ENCODE data around the gene GALNT18.
"Not testable (repeated sequence)": the region's sequence is repeated elsewhere in the genome, so short reads cannot be mapped to it uniquely, and the experiment has no call there.

Gene GALNT18

DNA sequence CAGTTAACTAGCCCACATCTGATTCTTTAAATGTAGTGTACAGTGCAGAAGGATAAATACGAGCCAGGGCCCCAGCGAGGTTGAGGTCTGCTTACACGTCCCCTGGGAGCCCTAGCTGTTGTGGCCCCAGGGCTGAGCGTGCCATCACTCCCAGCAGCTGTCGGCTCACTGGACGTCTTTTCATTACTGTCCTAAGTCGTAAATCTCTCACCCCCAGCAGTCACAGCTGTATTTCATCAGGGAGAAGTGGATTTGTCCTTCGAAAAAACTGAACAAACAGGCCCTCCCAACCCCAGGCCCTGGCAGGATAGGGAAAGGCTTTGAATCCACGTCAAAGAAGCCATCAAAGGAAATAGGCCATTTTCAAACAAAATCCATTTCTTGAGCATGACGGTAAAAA lies 158.4 kb downstream of the GALNT18 start:
- DNase-seq (ENCODE audit: low read depth, low spot score): no peak

DNA sequence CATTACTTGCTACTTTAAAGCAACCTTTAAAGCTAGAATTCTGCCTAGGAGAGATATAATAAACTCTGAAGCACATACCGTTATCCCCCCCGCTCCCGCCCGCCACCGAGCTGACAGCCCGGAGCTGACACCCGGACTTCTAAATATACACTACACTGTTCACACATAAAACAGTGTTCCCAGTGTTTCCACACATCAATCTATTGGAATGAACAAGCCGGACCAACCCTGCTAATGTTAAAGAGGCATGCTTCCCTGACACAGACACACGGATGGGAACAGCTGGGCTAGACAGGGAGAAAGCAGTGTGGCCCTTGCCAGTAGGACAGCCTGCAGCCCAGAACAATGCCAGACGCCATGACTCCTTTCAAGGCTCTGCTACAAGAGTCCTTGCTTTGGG lies 160.3 kb downstream of the GALNT18 start:
- no peak for DNase-seq (ENCODE audit: low read depth, low spot score)

DNA sequence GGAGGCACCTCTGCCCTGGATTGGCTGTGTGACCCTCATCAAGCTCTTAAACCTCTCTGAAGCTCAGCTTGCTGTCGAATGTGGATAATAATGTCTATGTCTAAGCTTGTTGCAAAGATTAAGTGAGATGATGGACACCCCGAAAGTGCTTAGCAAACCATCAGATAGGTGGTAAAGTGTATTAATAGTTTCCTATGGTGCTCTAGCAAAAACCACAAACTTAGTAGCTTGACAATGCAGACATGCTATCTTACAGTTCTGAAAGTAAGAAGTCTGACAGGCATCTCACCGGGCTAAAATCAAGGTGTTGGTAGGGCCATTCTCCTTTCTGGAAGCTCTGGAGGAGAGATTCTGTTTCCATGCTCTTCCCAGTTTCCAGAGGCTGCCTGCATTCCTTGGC lies 162.2 kb downstream of the GALNT18 start:
- DNase-seq (ENCODE audit: low read depth, low spot score): no peak

DNA sequence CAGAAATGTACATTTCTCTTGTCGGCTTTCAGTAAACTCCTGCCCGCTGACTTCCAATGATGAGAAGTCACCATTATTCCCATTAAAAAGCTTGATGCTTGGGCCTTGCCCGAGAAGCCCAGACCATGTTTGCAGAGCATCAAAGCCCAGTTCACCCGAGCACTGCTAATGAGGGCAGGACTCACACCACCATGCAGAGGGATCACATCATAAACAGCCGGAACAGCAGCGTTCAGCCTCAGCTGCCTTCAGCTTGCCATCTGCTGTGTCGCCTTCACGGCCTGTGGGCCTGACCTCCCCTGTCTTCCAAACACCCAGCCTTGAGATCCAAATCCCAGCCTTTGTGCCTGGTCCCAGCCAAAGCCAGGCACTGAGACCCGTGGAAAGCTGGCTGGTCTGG lies 163.3 kb downstream of the GALNT18 start:
- DNase-seq (ENCODE audit: low read depth, low spot score): no peak

DNA sequence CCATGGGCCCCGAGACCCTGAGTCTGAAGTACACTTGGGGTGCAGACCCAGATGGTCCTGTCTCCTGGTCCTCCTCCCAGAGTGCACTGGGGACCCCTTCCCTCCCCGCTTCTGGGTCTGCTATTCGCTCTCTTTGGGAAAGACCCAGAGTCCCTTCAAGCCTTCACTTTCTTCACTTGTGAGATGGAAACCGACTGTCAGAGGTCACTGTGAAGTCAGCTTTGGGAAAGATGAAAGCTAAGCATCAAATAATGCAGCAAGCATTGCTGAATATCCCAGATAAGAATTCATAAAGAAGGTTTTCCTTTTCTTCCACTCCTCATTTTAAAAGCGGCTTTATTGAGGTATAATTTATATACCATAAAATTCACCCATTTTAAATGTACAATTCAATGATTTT lies 163.8 kb downstream of the GALNT18 start:
- DNase-seq (ENCODE audit: low read depth, low spot score): no peak

DNA sequence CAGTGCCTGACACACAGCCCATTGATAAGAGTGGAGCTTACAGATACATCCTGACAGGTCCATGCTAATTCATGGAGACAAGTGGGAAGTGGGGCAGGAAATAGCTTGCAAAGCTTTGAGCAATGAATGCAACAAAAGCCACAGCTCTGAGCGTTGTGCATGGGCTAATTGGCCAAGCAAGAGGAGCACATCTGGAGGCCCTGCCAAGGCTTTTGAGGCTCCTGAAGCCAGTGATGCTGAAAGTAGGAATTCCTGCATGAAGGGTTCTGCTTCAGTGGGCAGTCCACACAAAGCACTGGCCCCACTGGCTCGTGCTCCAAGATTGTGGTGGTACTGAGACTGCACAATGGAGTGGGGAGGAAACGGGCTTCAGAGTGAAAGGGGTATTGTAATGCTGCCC lies 164.9 kb downstream of the GALNT18 start:
- peak; percentile 46 for DNase-seq (ENCODE audit: low read depth, low spot score)

DNA sequence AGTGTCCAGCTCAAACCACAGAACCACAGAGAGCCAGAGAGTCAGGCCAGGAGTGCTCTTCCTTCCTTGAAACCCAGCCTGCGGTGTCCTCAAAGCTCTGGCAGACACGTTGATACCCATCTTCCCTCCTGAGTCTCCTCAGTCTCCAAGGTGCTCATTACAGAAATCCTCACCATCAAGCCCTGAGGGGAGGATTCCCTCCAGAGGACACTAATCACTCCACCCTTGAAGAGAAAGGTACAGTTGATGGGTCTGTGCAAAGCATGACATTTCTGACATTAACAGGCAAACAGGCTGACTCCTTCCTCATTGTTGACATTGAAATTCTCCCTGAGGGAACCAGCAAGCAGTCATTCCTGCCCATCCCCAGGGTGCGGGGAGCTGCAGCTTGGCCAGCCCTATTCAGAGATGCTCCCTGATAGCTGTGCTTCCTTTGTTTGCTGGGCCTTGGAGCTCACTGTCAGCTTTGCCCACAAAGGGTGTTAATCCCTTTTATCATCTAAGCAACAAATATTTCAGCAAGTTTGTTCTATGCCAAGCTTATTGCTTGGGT lies 167.1 kb downstream of the GALNT18 start:
- DNase-seq (ENCODE audit: low read depth, low spot score): no peak

DNA sequence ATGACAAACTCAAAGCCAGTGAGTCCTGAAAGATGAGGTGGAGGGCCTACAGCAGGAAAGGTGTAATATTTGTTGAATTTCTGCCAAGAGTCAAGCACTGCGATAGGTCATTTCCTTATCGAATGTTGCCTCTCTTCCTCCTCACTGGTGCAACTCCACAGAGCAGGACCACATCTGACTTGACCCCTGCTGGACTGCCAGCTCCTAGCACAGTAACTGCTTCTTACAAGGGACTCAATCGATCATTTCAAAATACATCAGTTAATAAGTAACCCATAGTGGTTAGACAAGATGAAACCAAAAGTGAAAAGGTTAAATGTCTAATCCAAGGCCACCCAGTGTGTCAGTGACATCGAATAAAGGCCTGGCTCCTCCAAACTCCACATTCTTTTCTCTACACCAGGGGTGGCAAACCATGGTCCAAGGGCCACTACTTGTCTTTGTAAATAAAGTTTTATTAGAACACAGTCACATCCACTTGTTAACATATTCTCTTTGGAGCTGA lies 170.3 kb downstream of the GALNT18 start:
- DNase-seq (ENCODE audit: low read depth, low spot score): no peak

DNA sequence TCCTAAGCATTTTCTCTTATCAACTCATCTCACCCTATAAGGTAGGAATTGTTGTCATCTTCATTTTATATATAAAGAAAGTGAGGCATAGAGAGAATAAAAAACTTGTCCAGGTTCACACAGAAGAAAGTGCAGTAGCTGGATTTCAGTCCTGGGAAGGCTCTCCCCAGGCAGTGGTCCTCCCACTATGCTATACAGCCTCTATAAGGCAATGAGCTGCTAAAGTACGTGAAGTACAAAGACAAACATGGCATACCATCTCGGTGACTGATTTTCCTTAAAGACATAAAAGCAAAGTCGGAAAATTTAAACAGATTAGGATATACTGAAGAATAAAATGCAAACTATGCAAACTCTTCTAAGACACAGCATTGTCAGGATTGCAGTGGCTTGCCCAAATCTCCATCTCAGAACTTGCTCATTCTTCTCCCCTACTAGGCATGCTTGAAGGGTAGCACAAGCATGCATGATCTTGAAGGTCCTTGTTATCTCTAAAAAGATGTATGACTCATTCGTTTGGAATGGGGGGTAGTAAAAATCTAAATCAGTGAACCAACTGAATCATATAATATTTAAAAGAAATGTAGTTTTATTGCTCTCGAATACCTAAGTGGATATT lies 171.0 kb downstream of the GALNT18 start:
- DNase-seq (ENCODE audit: low read depth, low spot score): peak; percentile 69

DNA sequence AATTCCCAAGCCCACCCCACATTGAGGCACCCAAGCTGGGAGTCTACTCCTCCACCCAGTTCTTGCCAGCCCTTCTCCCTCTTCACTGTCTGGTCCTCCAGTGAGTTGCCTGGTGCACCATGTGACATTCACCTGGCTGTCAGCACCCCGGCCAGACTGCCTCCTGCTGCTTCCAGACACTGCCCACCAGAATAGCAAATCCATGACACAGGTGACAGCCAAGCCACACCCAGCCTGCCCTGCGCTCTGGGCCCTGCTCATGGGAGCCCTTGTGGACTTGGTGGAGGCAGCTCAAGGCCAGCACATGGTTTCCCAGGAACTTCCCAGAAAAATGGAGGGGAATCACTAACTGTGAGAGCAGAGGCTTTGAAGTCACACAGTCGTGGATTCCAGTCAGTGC lies 172.5 kb downstream of the GALNT18 start:
- no peak for DNase-seq (ENCODE audit: low read depth, low spot score)

DNA sequence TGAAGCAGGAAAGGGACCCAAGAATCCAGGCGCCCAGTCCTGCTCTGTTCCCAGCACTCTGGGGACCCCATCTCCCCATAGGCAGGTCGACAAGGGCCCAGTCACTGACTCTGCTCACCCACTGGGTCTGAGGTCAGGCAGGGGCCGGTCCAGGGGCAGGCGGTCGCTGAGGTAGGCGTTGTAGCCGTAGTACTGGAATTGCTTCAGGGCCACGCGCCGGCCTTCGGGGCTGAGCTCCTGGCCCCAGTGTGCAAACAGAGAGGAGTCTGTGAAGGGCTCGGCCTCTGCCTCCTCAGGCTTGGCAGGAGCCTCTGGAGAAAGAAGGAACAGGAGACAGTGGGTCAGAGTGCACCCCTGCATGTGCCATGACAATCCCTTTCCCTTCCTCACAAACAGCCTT lies 173.2 kb downstream of the GALNT18 start:
- no peak for DNase-seq (ENCODE audit: low read depth, low spot score)

DNA sequence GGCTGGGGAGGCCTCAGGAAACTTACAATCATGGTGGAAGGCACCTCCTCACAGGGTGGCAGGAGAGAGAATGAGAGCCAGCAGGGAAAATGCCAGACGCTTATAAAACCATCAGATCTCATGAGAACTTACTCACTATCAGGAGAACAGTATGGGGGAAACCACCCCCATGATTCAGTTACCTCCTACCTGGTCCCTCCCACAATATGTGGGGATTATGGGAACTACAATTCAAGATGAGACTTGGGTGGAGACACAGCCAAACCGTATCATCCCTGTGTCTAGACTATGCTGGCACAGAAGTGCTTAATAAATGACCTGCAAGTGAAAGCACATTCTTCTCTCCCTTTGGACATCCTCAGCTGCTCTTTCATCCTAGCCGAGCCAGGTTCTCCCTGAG lies 174.2 kb downstream of the GALNT18 start:
- not testable (repeated sequence) for DNase-seq (ENCODE audit: low read depth, low spot score)

DNA sequence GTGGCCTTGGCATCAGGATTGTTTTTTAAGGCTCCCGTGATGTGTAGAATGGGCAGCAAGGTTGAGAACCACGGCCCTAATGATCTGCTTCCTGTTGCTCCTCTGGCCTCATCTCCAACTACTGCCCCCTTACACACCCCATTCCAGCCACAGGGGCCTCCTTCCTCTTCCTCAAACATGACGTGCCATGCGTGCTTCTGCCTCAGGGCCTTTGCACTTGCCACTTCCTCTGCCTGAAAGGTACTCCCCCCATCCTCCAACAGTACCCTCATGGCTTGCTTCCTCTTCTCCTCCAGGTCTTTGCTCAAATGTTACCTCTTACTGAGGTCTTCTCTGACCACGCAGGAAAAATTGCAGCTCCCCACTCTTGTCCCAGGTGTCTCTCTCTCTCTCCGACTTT lies 174.8 kb downstream of the GALNT18 start:
- no peak for DNase-seq (ENCODE audit: low read depth, low spot score)

DNA sequence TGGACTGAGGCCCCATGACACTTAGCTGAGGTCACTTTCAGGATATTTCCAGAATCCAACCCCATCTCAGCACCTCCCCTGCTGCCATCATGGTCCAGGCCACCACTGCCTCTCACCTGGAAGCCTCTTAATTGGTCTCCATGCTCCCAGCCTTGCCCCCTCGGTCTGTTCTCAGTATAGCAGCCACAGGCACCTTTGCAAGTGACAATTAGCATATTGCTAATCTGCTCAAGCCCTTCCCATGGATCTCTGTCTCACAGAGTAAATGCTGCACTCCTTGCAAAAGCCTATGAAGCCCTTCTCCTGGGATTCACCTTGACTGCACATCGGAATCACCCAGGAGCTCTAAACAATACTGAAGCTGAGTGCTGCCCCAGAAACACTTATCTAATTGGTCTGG lies 175.2 kb downstream of the GALNT18 start:
- no peak for DNase-seq (ENCODE audit: low read depth, low spot score)

DNA sequence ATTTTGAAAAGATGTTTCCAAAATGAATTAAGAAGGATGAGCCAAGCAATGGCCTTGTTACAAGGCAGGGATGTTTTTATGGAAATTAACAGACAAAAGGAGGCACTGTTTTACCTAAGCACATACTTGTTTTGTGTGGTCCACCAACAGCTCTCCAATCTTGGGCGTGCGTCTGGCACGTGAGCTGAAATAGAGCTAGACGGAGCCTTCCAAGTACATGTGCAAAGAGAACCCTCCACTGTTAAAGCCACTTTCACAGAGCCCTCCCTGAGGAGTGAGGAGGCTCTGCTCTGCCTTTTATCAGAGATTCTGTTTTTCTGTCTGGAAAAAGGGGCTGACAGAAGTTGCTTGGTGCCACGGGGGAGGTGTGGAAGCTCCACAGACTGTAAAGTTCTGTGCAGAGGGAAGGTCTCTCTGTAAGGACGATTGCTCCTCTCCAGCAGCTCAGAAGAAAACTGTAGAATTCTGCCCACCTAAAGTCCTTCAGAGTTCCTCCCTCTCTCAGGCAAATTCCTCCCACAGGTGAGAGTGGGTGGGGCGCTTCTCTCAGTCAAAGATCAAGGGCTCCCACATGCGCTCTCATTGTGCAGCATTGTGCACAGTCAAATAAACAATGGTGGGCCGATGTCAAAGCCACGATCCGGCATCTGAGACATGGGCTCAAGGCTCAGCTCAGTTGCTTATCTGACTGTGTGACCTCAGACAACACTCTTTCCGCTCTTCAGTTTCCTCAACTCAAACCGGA lies 176.2 kb downstream of the GALNT18 start:
- DNase-seq (ENCODE audit: low read depth, low spot score): no peak

DNA sequence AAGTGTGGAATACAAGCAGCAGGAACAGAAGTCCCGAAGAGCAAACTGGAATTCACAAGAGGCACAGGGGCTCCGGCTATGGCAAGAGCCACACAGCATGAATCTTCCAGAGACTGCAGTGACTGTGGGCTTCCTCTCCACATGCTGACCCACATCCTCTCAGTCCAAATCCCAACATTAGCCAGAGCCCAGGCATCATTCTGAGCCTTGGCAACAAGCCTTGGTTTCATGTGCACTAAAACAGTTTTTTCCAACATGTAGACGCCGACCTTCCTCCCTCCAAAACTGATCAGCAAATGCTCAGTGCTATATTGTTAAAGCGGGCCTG lies 177.0 kb downstream of the GALNT18 start:
- DNase-seq (ENCODE audit: low read depth, low spot score): no peak

DNA sequence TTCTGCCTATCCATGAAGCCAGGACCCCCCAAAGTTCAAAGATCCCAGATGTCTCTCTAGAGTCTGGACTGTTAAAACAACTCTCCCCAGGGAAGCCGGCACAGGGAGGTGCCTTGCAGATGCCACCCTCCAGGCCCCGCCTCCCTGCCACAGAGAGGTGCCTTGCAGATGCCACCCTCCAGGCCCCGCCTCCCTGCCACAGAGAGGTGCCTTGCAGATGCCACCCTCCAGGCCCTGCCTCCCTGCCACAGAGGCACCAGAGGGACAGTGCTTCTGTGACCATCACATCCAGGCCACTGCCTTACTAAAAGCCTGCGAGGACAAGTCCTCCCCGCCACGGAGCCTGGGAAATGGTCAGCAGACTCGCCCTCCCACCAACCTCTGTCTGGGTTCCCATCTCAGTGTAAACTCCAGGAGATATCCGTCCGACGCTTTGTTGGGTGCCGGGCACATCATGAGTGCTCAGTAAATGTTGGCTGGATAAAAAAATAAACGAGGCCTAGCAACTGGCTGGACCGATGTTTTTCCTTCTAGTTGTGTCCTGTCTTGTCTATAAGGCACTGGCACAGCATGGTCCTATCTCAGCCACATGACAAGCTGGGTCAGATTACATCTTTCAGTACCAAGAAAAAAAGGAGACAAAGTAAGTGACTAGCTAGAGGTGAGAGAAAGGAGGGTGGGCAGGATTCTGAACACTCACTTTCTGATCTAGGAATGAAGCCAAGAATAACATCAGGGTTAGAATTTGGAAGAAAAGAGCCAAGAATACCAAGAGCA lies 177.6 kb downstream of the GALNT18 start:
- DNase-seq (ENCODE audit: low read depth, low spot score): peak; percentile 87

DNA sequence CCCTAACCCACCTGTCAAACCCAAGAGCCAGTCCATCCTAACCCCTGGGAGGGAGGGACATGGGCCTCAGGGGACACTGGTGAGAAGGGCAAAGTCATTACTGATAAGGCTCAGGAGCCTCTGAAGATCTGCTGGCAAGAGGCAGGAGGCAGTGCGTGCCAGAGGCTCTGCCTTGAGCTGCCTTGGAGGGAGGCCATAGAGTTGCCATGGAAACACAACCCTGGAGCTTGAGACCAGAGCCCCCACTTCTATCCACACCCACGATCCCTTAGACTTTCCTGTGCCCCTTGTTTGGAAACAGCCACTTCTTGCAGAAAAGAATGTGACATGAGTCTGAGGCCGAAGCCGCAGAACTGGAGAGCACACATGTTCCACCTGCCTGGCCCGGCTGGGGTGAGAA lies 179.0 kb downstream of the GALNT18 start:
- peak; percentile 19 for DNase-seq (ENCODE audit: low read depth, low spot score)

DNA sequence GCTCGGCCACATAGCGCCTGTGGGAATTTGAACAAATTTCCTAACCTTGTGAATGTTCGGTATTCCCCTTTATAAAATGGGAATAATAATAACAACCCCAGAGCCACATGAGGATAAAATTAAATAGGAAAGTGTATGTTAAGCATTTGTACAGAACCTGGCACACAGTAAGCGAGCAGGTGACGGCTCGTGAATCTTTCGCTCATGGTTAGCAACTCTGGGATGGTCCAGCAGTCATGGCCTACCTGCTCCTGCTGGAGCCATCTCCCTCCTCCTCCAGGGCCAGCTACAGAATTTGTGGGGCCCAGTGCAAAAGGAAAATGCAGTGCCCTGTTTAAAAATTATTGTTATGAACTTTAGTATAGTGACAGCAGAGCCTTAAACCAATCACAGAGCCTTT lies 180.3 kb downstream of the GALNT18 start:
- no peak for DNase-seq (ENCODE audit: low read depth, low spot score)

DNA sequence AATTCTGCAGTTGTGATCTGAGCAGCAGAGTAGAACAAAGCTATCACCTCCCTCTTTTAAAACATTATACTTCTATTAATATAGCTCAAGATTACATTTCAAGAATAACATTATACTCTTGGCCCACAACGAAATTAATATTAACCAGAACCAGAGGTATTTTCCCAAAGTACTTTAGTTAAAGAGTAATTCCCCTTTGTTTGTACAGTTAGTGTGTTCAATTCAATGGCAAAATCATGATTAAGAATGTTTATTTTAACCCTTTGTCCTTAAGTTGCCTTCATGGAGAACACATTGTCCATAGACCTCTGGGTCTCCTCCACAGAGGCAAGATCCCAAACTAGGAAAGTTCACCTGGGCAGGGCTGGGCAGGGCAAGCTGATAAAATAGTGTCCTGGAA lies 180.7 kb downstream of the GALNT18 start:
- DNase-seq (ENCODE audit: low read depth, low spot score): no peak

DNA sequence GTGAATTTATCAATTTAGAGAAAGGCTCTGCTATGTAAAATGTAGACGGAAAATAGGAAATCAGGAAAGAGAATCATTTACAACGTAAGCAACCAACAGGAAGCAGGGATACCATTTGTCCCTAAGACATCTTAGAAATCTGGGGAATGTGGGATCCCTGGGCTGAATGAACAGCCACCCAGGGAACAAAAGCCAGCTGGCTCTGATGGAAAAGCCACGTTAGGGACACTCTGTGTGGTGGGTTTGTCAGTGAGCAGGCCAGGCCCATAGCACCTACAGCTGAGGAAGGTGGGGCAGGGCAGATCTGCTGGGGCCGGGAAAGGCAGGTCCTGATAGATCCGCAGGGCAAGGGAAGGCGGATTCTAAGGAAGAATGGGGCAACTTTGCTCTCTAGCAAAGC lies 181.7 kb downstream of the GALNT18 start:
- DNase-seq (ENCODE audit: low read depth, low spot score): no peak

DNA sequence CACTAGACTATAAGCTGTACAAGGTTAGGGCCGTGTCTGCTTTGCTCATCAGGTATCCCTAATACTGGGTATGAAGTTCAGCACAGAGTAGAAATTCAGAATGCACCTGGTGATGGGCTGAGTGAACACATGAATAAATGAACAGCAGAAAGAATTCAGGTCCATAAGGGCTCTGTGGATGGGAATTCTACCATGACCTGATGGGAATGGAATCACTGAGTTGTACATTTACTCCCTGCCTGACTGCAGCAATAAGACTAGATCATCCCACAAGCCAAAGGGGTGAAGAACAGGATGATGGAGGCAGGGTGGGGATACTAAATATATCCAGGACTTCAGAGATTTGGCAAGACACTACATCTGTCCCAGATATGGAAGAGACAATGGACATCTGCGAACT lies 182.2 kb downstream of the GALNT18 start:
- no peak for DNase-seq (ENCODE audit: low read depth, low spot score)
